Fibroblast of gingiva (primary cell): Measurements from ENCODE around the gene INPP5F.

ENCODE experiments used
- DNase-seq: peaks from one replicate; pipeline ENCODE4 v3.0.0-alpha.2; 2011; ENCODE audit warnings: low read depth

Gene INPP5F, protein sequence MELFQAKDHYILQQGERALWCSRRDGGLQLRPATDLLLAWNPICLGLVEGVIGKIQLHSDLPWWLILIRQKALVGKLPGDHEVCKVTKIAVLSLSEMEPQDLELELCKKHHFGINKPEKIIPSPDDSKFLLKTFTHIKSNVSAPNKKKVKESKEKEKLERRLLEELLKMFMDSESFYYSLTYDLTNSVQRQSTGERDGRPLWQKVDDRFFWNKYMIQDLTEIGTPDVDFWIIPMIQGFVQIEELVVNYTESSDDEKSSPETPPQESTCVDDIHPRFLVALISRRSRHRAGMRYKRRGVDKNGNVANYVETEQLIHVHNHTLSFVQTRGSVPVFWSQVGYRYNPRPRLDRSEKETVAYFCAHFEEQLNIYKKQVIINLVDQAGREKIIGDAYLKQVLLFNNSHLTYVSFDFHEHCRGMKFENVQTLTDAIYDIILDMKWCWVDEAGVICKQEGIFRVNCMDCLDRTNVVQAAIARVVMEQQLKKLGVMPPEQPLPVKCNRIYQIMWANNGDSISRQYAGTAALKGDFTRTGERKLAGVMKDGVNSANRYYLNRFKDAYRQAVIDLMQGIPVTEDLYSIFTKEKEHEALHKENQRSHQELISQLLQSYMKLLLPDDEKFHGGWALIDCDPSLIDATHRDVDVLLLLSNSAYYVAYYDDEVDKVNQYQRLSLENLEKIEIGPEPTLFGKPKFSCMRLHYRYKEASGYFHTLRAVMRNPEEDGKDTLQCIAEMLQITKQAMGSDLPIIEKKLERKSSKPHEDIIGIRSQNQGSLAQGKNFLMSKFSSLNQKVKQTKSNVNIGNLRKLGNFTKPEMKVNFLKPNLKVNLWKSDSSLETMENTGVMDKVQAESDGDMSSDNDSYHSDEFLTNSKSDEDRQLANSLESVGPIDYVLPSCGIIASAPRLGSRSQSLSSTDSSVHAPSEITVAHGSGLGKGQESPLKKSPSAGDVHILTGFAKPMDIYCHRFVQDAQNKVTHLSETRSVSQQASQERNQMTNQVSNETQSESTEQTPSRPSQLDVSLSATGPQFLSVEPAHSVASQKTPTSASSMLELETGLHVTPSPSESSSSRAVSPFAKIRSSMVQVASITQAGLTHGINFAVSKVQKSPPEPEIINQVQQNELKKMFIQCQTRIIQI

GRCh38 chr10:119725828-119726675 is at the start of gene INPP5F:
Gene INPP5F, plus strand, starts transcription at chr10:119726050. Its CDS starts 213 bp downstream, at chr10:119726263.
- DNase-seq, result peak; percentile 98

- DNase-seq, result no peak
These were observed 48.7 kb upstream of the INPP5F start for GRCh38 chr10:119677126-119677525.

DNA sequence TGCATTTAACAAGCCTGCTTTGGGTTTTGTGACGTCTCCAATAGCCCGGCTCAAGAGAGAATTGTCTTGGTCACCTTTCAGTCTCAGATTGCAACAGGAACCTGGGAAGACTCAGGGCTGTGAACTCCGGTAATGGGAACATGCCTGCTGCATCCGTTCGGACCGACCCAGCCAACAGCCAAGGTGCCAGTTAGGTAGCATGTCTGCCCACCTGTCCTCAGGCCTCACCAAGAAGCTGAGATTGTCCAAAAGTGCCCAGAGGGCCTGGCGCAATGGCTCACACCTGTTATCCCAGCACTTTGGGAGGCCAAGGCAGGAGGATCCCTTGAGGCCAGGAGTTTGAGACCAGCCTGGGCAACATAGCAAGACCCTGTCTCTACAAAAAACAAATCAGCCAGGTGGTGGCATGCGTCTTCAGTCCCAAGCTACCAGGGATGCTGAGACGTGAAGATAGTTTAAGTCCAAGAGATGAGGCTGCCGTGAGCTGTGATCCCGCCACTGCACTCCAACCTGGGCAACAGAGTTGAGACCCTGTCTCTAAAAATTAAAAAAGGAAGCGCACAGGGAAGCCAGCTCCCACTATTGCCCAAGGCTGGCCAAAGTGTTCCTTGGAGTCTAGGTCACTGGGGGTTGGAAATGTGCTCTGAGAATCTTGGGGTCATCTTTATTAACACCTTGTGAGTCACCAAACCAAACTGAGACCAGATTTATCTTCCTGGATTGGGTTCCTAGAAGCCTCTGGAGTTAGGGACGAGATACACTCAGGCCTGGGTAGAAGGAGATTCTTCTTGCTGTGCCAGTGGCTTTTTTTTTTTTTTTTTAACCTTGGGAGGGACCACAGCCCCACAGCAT is 47.7 kb upstream of the INPP5F start:
- peak; percentile 19 for DNase-seq

DNA sequence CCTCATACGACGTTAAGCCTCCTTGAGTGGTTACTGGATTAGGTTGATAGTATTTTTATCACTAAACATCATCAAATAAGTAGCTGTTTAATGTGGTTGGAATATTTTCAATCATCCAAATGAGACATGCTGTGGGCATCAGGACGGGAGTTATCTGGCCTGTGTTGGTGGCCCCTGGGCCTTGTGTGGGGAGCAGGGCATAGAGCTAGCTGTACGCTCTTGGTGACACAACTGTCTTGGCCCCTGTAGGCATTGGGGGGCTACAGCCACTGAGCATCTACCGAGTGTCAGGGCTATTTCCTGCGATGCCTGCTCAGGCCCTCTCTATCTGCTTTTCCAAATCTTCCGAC is 46.4 kb upstream of the INPP5F start:
- DNase-seq, result no peak

- peak; percentile 63 for DNase-seq
These were observed 45.8 kb upstream of the INPP5F start for GRCh38 chr10:119680050-119680449.

DNA sequence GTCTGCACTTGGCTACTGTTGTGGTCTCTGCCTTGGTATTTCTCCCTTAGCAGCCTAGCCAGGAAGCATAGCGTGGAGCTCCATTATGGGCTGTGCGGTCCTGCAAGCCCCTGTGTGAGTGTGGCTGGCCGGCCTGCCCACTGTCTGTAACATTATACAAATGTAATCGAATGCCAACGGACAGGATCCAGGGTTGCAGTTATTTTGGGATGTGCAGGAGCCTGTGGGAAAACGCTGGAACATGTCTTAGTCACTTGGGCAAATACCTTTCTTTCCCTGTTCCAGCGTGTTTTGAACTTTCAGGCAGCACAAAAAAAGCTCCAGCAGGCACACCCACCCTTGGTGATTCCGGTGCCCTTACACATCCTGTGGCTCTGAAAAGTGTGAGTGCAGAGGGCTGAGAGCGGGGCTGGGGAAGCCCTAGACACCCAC is 45.2 kb upstream of the INPP5F start:
- peak; percentile 75 for DNase-seq

DNA sequence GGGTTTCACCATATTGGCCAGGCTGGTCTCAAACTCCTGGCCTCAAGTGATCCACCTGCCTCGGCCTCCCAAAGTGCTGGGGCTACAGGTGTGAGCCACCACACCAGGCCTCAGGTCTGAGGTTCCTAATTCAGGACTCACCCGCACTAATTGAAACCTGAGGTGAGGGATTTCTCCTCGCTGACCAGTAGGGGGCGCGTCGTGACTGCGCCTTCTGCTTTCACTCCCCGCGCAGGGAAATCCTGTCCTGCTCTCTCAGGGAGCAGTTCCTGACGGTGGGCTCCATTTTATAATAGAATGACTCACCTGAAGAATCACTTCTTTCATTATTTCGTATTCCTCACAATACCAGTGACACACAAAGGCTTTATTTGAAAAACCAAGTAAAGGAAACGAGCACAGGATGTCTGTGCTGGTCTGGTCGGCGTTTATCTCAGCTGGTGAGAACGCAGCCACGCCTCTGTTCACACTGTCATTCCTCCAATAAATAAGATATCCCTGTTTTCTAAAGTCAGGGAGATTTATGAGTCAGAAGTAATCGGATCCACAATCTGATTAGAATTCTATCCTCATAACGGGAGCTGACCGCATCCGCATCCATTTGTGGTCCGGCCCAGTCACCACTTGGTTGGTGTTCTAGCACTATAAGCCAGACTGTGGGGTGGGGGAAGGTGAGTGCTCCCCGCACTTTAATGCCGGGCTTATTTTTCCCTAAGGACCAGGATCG is 39.2 kb upstream of the INPP5F start:
- DNase-seq, result peak; percentile 71

DNA sequence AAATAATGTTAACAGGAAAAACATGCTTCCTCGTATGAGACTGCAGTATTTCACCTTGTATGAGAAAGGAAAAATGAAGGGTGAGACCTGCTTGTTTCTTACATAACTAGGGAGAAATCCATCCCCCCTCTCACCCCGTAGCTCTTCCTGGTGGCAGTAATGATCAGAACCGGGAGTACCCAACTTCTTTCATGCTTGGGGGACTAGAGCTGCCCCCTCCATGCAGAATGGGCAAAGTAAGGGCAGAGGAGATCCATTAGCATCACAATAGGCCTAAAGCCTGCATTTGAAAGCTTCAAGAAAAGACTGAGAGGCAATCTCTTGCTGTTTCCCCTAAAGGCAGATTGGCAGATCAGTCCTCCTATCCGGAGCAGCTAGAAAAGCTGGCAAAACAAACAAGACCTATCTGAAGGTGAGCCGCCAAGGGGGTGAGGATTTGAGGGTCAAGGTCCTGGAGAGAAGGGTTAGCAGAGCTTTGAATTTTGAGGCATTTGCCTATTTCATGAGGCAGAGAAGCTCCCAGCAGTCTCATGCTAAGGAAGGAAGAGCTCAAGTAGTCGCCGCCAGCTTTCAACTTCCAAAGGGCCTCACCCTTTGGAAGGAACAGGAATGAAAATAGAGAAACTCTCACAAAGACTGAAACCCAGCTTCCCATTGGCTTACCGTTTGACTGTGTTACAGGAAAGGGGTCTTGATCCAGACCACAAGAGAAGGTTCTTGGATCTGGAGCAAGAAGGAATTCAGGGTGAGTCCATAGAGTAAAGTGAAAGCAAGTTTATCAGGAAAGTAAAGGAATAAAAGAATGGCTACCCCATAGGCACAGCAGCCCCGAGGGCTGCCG is 38.4 kb upstream of the INPP5F start:
- no peak for DNase-seq

DNA sequence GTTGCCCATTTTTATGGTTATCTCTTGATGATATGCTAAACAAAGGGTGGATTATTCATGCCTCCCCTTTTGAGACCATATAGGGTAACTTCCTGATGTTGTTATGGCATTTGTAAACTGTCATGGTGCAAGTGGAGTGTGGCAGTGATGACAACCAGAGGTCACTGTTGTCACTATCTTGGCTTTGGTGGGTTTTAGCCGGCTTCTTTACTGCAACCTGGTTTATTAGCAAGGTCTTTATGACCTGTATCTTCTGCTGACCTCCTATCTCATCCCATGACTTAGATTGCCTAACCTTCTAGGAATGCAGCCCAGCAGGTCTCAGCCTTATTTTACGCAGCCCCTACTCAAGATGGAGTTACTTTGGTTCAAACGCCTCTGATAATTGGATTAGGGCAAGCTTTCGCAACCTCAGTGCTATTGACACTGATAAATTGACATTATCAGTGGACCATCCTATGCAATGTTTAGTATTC is 37.8 kb upstream of the INPP5F start:
- DNase-seq, result no peak

DNA sequence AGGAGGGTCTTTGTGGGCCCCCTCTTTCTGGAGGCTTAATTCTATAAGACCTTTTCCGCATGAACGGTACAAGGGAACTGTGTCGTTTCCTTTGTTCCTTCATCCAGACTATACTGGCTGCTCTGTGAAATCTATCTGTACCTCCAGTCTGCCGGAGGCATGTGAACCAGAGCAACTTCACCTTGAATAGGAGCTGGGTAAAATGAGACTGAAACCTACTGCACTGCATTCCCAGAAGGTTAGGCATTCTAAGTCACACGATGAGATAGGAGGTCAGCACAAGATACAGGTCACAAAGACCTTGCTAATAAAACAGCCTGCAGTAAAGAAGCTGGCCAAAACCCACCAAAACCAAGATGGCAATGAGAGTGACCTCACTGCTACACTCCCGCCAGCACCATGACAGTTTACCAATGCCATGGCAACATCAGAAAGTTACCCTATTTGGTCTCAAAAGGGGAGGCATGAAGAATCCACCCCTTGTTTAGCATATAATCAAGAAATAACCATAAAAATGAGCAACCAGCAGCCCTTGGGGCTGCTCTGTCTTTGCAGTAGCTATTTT is 36.8 kb upstream of the INPP5F start:
- DNase-seq, result no peak

GRCh38 chr10:119691726-119692125 is 34.1 kb upstream of the INPP5F start:
- no peak for DNase-seq

DNA sequence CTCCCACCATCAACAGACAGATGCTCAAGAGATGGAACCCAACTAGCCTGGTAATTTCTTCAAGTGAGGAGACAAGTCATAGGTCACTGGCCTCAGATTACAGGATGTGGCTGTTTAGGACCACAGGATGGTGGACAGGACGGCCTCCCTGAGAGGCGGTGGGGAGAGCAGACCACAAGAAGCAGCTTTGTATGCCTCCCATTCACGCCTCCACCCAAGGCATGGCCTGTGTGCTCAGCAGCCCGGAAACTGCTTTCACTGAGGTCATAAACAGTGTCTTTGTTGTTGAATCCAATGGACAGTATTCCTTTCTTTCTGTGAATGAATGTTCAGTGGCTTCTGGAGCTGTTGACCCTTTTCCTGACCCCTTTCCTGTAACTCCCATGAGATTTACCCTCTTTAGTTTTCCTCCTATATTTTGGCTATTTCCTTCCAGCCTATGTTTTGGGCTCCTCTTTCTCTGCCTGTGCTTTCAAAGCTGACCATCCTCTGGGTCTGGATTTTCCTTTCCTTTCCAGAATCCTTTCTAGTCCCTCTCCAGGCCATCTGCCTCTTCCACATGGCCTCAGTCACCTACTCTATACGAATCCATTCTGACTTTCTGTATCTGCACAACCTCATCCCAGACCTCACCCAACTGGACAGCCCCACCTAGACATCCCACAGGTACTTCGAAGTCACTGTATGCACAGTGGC is 32.4 kb upstream of the INPP5F start:
- no peak for DNase-seq

DNA sequence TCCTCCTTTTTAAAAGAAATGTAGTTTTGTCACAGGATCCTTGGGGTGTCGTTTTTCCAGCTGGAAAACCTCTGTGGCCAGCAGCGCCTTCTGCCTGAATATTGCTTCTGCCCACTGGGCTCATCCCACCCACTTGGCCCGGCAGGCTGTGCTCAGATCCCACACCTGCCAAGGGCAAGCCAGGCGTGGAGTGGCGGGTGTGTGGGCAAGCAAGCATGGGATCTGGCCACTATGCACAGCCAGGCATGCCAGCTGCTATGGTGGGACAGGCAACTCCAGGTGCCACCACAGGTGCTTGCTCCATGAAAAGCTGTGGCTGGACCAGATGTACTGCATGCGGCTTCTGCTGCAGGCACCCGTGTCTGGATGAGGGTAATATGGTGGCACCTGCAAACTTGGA is 31.2 kb upstream of the INPP5F start:
- DNase-seq, result no peak

DNA sequence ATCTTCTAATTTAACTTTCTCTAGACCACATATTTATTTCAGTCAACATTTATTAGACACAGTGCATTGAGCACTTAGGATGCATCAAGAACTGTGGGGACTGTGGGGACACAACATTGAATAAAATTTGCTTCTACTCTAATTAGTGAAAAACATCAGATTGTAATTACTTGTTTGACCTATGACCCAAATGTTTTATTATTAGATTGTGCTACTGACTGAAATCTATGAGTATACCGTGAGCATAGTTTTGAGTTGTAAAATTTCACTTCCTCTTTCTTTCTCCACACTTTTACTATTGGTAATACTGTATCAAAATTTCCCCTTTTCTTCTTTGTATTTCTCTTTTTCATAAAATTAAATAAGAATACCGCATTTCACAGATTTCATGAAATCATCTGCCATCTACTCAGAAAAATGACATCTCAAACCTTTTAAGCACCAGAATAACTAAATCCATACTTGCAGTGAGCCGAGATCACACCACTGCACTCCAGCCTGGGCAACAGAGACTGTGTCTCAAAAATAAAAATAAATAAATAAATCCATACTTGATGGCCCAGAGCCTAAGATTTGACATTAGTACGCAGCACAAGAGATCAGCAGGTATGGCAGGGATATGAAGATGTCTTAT is 25.4 kb upstream of the INPP5F start:
- no peak for DNase-seq

GRCh38 chr10:119701861-119702260 is 24.0 kb upstream of the INPP5F start:
- no peak for DNase-seq

GRCh38 chr10:119702583-119702982 is 23.3 kb upstream of the INPP5F start:
- DNase-seq, result no peak

DNA sequence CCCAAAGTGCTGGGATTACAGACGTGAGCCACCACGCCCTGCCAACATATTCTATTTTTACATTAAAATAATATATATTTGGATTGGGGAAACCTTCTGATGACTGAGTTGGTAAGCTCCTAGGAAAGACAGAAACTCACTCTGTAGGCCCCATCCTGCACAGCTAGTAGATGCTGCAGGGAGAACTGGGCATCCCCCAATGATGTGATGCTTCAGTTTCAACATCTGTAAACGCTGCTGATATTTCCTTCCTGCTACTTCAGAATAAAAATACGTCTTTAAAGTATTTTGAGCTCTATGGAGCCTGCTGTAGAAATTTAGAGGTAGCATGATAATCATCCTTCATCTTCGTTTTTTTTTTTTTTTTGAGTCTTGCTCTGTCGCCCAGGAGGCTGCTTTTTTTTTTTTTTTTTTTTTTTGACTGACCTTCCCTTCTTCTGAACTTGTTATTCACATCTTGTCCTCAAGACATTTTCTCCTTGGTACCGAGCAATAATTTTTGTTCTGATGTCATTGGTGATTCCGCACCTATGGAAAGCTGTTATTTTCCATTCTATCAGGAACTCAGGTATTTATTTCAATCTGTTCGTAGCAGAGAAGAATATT is 21.8 kb upstream of the INPP5F start:
- no peak for DNase-seq
